ENCODE measurements around the gene EPB41L3.
"Not testable (repeated sequence)": the region's sequence is repeated elsewhere in the genome, so short reads cannot be mapped to it uniquely, and the experiment has no call there.

Gene EPB41L3

GRCh38 chr18:5496305-5496704, 47.5 kb downstream of the EPB41L3 start:
- H3K27ac Mint-ChIP-seq: no peak overlapping the region
- no peaks in the 10 kb centered on the region for H3K4me1 Mint-ChIP-seq (ENCODE audit: low read depth)
- no peaks in the 10 kb centered on the region for H3K36me3 Mint-ChIP-seq (ENCODE audit: low read depth)
- H3K4me3 Mint-ChIP-seq: no peak overlapping the region
- H3K9me3 Mint-ChIP-seq: no peaks in the 10 kb centered on the region
- H3K27me3 Mint-ChIP-seq (ENCODE audit: low read depth): no peaks in the 10 kb centered on the region

- Mint-ChIP-seq H3K27ac (no peak overlapping the region), H3K27me3 (ENCODE audit: low read depth) (no peaks in the 10 kb centered on the region), H3K9me3 (no peaks in the 10 kb centered on the region), H3K36me3 (ENCODE audit: low read depth) (no peaks in the 10 kb centered on the region), H3K4me1 (ENCODE audit: low read depth) (no peaks in the 10 kb centered on the region), H3K4me3 (no peak overlapping the region)
Measured at GRCh38 chr18:5490753-5491480, 52.9 kb downstream of the EPB41L3 start.

DNA sequence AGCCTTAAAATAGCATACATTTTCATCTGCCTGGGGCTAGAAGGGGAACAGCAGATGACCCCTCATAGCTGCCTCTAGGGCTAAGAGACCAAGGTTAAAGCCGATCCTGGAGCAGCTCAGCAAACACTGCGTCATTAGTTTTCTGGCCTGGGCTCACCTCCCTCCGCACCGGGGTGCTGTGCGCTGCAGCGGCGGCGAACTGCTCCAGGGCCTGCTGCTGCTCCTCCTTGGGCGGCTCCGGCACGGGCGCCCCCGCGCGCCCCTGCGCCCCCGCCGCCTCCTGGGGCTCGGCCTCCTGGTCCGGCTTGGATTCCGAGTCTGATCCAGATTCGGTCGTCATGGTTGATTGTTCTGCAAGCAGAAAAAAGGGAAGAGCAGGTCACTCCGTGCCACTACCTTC, 55.0 kb downstream of the EPB41L3 start:
- no peaks in the 10 kb centered on the region for H3K27me3 Mint-ChIP-seq (ENCODE audit: low read depth)
- no peaks in the 10 kb centered on the region for H3K4me1 Mint-ChIP-seq (ENCODE audit: low read depth)
- no peak overlapping the region for H3K27ac Mint-ChIP-seq
- H3K9me3 Mint-ChIP-seq: no peaks in the 10 kb centered on the region
- H3K36me3 Mint-ChIP-seq (ENCODE audit: low read depth): no peaks in the 10 kb centered on the region
- H3K4me3 Mint-ChIP-seq: no peak overlapping the region

DNA sequence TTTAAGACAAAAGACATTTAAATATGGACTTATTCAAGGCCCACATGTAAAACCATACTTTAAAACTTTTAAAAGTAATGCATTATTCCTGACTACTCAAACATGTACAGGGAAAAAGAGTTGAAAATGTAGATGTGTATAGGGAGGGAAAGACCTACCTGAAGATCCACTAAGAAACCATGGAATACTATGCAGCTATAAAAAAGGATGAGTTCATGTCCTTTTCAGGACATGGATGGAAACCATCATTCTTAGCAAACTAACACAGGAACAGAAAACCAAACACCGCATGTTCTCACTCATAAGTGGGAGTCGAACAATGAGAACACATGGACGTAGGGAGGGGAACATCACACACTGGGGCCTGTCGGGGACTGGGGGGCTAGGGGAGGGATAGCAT, 55.8 kb downstream of the EPB41L3 start:
- H3K9me3 Mint-ChIP-seq; H3K27me3 Mint-ChIP-seq (ENCODE audit: low read depth); H3K4me1 Mint-ChIP-seq (ENCODE audit: low read depth); H3K27ac Mint-ChIP-seq; H3K4me3 Mint-ChIP-seq; H3K36me3 Mint-ChIP-seq (ENCODE audit: low read depth): not testable (repeated sequence)

DNA sequence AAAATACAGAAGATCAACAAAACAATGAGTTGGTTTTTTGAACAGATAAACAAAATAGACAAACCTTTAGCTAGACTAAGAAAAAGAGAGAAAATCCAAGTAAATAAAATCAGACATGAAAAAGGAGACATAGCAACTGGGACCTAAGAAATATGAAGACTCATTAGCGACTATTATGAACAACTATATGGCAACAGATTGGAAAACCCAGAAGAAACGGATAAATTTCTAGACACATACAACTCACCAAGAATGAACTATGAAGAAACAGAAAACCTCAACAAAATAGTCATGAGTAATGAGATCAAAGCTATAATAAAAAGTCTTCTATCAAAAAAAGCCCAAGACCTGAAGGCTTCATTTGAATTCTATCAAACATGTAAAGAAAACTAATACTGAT, 59.3 kb downstream of the EPB41L3 start:
- Mint-ChIP-seq H3K27me3 (ENCODE audit: low read depth) (no peaks in the 10 kb centered on the region), H3K36me3 (ENCODE audit: low read depth) (no peaks in the 10 kb centered on the region), H3K27ac (no peak overlapping the region), H3K9me3 (no peaks in the 10 kb centered on the region), H3K4me1 (ENCODE audit: low read depth) (no peaks in the 10 kb centered on the region), H3K4me3 (no peak overlapping the region)

DNA sequence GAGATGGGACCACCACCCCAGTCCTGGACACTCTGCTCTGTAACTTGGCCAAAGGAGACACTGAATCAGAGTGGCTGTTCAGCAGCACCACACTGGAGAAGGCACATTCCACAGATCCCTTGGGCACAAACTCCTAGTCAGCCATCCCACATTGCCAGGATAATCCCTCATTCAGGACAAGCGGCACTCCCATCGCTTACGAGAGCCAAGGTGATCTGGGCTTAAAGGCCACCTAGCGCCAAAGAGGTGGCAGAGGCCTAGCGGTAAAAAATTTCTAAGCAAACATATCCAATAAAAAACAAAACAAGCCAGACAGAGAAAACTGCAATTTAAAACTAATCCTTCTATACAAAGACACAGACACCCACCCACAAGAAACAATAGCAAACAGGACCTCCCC, 62.2 kb downstream of the EPB41L3 start:
- Mint-ChIP-seq H3K27ac (no peak overlapping the region), H3K9me3 (no peaks in the 10 kb centered on the region), H3K4me3 (no peak overlapping the region), H3K36me3 (ENCODE audit: low read depth) (no peaks in the 10 kb centered on the region), H3K4me1 (ENCODE audit: low read depth) (no peaks in the 10 kb centered on the region), H3K27me3 (ENCODE audit: low read depth) (no peaks in the 10 kb centered on the region)

GRCh38 chr18:5478261-5478660, 65.5 kb downstream of the EPB41L3 start:
- Mint-ChIP-seq H3K4me3 (no peak overlapping the region), H3K4me1 (ENCODE audit: low read depth) (no peaks in the 10 kb centered on the region), H3K27ac (no peak overlapping the region), H3K36me3 (ENCODE audit: low read depth) (no peaks in the 10 kb centered on the region), H3K9me3 (no peaks in the 10 kb centered on the region), H3K27me3 (ENCODE audit: low read depth) (peaks cover 3% of the 10 kb centered on the region)

DNA sequence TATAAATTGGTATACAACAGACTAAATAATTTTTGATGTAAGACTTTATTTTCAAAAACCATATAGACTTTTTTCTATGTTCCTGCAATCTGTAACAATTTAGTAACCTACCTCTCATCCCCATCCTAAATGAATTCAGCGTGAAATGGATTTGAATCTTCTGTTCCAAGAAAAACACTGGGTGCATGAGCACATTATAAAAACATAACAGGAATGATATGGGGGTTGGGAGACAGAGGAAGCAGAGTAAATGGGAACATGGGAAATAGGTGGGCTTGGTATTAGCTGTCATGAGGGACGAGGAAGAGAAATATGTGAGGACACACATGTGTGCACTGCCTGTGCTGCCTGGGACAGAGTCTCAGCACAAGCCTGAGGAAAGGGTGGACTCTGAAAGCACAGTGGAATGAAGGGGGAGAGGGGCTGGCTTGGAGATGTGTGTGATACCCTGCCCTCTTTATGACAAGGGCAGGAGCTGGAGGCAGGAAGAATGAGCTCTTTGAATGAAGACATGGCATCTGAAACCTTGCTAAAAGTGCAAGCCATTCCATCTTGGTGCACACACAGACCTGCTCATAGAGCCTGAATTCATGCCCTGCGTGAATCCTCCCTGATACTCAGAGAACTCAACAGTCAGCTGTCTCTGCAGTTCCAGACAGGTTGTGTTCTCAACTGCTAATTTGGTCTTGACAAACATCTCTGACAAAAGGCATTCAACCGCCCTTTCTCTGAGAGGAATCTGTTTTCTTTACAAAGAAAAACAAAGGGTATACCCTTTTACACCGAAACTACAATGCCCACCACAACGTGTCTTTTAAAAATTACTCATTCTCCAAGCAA, 66.6 kb downstream of the EPB41L3 start:
- H3K9me3 Mint-ChIP-seq: no peaks in the 10 kb centered on the region
- no peak overlapping the region for H3K4me3 Mint-ChIP-seq
- H3K4me1 Mint-ChIP-seq (ENCODE audit: low read depth): no peaks in the 10 kb centered on the region
- no peak overlapping the region for H3K27ac Mint-ChIP-seq
- H3K27me3 Mint-ChIP-seq (ENCODE audit: low read depth): peaks cover 3% of the 10 kb centered on the region
- no peaks in the 10 kb centered on the region for H3K36me3 Mint-ChIP-seq (ENCODE audit: low read depth)

- peaks cover 3% of the 10 kb centered on the region for H3K27me3 Mint-ChIP-seq (ENCODE audit: low read depth)
- H3K27ac Mint-ChIP-seq: no peak overlapping the region
- no peak overlapping the region for H3K4me3 Mint-ChIP-seq
- no peaks in the 10 kb centered on the region for H3K9me3 Mint-ChIP-seq
- H3K36me3 Mint-ChIP-seq (ENCODE audit: low read depth): no peaks in the 10 kb centered on the region
- no peaks in the 10 kb centered on the region for H3K4me1 Mint-ChIP-seq (ENCODE audit: low read depth)
Measured at GRCh38 chr18:5475267-5475666, 68.5 kb downstream of the EPB41L3 start.

DNA sequence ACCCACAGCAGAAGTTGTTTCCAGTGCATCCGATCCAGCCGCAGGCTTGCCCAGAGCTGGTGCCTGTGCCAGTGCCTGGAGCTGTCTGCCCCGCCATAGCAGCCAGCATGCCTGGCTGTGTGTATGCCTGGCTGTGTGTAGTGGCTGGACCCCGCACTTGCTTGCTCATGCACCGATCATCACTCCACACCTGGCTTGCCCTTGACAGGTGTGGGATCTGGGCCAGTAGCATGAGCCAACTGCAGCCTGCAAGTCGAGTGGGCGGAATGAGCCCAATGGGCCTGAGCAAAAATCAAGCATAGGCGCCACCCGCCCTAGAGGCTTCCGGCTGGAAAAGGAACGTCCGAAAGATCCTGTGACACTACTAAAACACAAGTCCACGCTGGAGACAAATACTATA, 74.5 kb downstream of the EPB41L3 start:
- H3K4me3 Mint-ChIP-seq: no peak overlapping the region
- H3K9me3 Mint-ChIP-seq: no peaks in the 10 kb centered on the region
- no peaks in the 10 kb centered on the region for H3K27me3 Mint-ChIP-seq (ENCODE audit: low read depth)
- H3K27ac Mint-ChIP-seq: no peak overlapping the region
- no peaks in the 10 kb centered on the region for H3K36me3 Mint-ChIP-seq (ENCODE audit: low read depth)
- peaks cover 4% of the 10 kb centered on the region for H3K4me1 Mint-ChIP-seq (ENCODE audit: low read depth)

GRCh38 chr18:5468394-5468793, 75.4 kb downstream of the EPB41L3 start:
- Mint-ChIP-seq H3K4me1 (ENCODE audit: low read depth) (peaks cover 5% of the 10 kb centered on the region), H3K4me3 (no peak overlapping the region), H3K9me3 (no peaks in the 10 kb centered on the region), H3K27ac (no peak overlapping the region), H3K36me3 (ENCODE audit: low read depth) (no peaks in the 10 kb centered on the region), H3K27me3 (ENCODE audit: low read depth) (no peaks in the 10 kb centered on the region)

- Mint-ChIP-seq H3K4me3 (no peak overlapping the region), H3K27me3 (ENCODE audit: low read depth) (no peaks in the 10 kb centered on the region), H3K9me3 (no peaks in the 10 kb centered on the region), H3K4me1 (ENCODE audit: low read depth) (peaks cover 5% of the 10 kb centered on the region), H3K27ac (no peak overlapping the region), H3K36me3 (ENCODE audit: low read depth) (no peaks in the 10 kb centered on the region)
Measured at GRCh38 chr18:5467671-5468070, 76.1 kb downstream of the EPB41L3 start.

GRCh38 chr18:5466256-5466655, 77.5 kb downstream of the EPB41L3 start:
- no peaks in the 10 kb centered on the region for H3K27me3 Mint-ChIP-seq (ENCODE audit: low read depth)
- no peaks in the 10 kb centered on the region for H3K36me3 Mint-ChIP-seq (ENCODE audit: low read depth)
- H3K27ac Mint-ChIP-seq: no peak overlapping the region
- H3K9me3 Mint-ChIP-seq: no peaks in the 10 kb centered on the region
- no peak overlapping the region for H3K4me3 Mint-ChIP-seq
- peaks cover 5% of the 10 kb centered on the region for H3K4me1 Mint-ChIP-seq (ENCODE audit: low read depth)

GRCh38 chr18:5464251-5464650, 79.5 kb downstream of the EPB41L3 start:
- Mint-ChIP-seq H3K4me1 (ENCODE audit: low read depth) (peaks cover 5% of the 10 kb centered on the region), H3K9me3 (no peaks in the 10 kb centered on the region), H3K4me3 (no peak overlapping the region), H3K27me3 (ENCODE audit: low read depth) (no peaks in the 10 kb centered on the region), H3K27ac (no peak overlapping the region), H3K36me3 (ENCODE audit: low read depth) (no peaks in the 10 kb centered on the region)

DNA sequence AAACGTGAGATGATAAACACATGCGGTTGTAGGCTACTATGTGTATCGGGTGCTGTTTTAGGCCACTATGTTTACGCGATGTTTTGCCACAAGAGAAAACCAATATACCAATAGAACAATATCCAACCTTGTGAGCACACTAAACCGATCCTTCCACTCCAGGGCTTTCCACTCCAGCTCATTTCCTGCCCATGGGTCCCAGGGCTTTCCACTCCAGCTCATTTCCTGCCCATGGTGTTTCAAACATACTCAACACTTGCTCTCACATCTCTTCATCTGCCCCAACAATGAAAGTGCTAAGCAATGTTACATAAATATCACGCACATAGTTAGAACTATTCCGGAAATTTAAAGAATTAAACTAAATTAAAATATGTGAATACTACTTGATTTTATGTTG, 80.0 kb downstream of the EPB41L3 start:
- Mint-ChIP-seq H3K4me3 (no peak overlapping the region), H3K9me3 (no peaks in the 10 kb centered on the region), H3K27ac (no peak overlapping the region), H3K36me3 (ENCODE audit: low read depth) (no peaks in the 10 kb centered on the region), H3K27me3 (ENCODE audit: low read depth) (no peaks in the 10 kb centered on the region), H3K4me1 (ENCODE audit: low read depth) (peaks cover 5% of the 10 kb centered on the region)
